Measurements from ENCODE around the gene NPBWR2. TPM values are rescaled to one million over a fixed set of nuclear protein-coding genes. Genes with fewer than 3 reads are reported as not detected.
A peak's percentile ranks its signal among the peaks of the same experiment; 100 is the strongest.

NPBWR2 gene
- total and polyA plus RNA-seq, 9 of the 15 experiments (the other 6 are each of a cell fraction or from before 2014, with no cell fraction given), result not detected

GRCh38 chr20:64079273-64080012, 27.9 kb downstream of the NPBWR2 start, which contains the start of gene RGS19 (continued):
- TF ChIP-seq, protein P1, sequence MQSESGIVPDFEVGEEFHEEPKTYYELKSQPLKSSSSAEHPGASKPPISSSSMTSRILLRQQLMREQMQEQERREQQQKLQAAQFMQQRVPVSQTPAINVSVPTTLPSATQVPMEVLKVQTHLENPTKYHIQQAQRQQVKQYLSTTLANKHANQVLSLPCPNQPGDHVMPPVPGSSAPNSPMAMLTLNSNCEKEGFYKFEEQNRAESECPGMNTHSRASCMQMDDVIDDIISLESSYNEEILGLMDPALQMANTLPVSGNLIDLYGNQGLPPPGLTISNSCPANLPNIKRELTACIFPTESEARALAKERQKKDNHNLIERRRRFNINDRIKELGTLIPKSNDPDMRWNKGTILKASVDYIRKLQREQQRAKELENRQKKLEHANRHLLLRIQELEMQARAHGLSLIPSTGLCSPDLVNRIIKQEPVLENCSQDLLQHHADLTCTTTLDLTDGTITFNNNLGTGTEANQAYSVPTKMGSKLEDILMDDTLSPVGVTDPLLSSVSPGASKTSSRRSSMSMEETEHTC (IDR thresholded peaks at IDR 0.05), result no peak
- TF ChIP-seq CBX3 (IDR thresholded peaks at IDR 0.05; ENCODE audit: borderline replicate concordance in 1 of 2, low read length in 2 of 2), result peak in 1 of 2 experiments; percentile 39; a peak in 1 of 3 replicates
- TF ChIP-seq SMAD4 (CRISPR knock-in tag; conservative IDR thresholded peaks at IDR 0.05), result peak; percentile 77
- TF ChIP-seq SAFB (IDR thresholded peaks at IDR 0.05; ENCODE audit: borderline replicate concordance, low read depth, low read length), result peak; percentile 64; the same call in 1 of the 2 replicates
- peak; percentile 79 for TF ChIP-seq BHLHE40 (IDR thresholded peaks at IDR 0.05; ENCODE audit: low read length)
- TF ChIP-seq TARDBP (IDR thresholded peaks at IDR 0.05), result peak; percentile 45; the same call in 1 of the 2 replicates
- TF ChIP-seq HMGN3 (IDR thresholded peaks at IDR 0.05; ENCODE audit: borderline replicate concordance, extremely low read depth, insufficient read length, low read depth, low read length), result peak; percentile 76
- no peak for TF ChIP-seq TEAD1 (CRISPR knock-in tag; IDR thresholded peaks at IDR 0.05)
- TF ChIP-seq ZNF584 (CRISPR knock-in tag; IDR thresholded peaks at IDR 0.05; ENCODE audit: low read depth), result 0 out of 2 replicates have a peak, but pooled peaks have one; percentile 25
- TF ChIP-seq GABPA (tag; conservative IDR thresholded peaks at IDR 0.05; ENCODE audit: low read depth), result peak; percentile 75
- peak; percentile 28 for TF ChIP-seq NFIC (IDR thresholded peaks at IDR 0.05)
